ENCODE data around the gene PHACTR1.

Gene PHACTR1

DNA sequence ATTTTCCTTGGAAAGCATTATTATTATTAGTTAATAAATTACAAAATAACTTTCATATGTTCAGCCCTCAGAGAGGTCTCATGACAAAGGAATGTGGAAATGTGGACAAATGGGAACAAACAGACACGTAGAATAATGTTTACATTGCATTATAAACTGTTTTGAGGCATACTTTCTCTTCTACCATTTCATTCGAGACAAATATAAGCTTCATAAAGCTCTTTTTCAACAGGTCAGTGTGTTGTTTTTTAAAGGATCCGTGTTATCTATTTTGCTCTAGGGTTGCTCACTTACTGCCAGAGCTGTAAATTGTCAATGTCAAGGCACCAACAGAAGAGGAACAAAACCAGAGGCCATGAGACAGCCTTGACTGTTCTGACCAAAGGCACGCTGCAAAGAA, 256.8 kb downstream of the PHACTR1 start:
- no peak for DNase-seq (ENCODE audit: low read depth)
- Histone ChIP-seq H3K36me3 (ENCODE audit: control insufficient read depth, insufficient read depth, low read length, severe bottlenecking) (no peaks in the 10 kb centered on the region), H3K9me3 (ENCODE audit: control insufficient read depth, low read length) (no peaks in the 10 kb centered on the region), H3K27me3 (replicated peaks; ENCODE audit: control insufficient read depth, insufficient read depth, low read length) (no peaks in the 10 kb centered on the region), H3K4me3 (ENCODE audit: low read length) (no peak overlapping the region), H3K4me1 (ENCODE audit: control insufficient read depth, insufficient read depth, low read length) (no peaks in the 10 kb centered on the region), H3K9ac (ENCODE audit: low read length) (no peak overlapping the region)

- Histone ChIP-seq H3K27me3 (replicated peaks; ENCODE audit: control insufficient read depth, insufficient read depth, low read length) (no peaks in the 10 kb centered on the region), H3K4me1 (ENCODE audit: control insufficient read depth, insufficient read depth, low read length) (no peaks in the 10 kb centered on the region), H3K9ac (ENCODE audit: low read length) (no peak overlapping the region), H3K9me3 (ENCODE audit: control insufficient read depth, low read length) (no peaks in the 10 kb centered on the region), H3K36me3 (ENCODE audit: control insufficient read depth, insufficient read depth, low read length, severe bottlenecking) (no peaks in the 10 kb centered on the region), H3K4me3 (ENCODE audit: low read length) (no peak overlapping the region)
- DNase-seq (ENCODE audit: low read depth): no peak
Observed at GRCh38 chr6:12974551-12974950, 258.0 kb downstream of the PHACTR1 start.

DNA sequence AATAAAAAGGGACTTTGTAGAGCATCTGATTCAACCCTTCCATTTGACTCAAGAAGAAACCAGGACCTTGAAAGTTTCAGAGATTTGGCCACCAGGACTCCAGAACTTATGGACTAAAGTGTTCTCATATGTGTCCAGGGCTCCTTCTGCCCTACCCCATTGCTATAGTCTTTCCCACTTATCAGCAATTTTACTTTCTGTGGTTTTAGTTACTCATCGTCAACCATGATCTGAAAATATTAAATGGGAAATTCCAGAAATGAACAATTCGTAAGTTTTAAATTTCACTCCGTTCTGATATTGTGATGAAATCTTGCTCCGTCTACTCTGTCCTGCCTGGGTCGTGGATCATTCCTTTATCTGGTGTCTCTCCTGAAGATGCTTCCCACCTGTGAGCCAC, 259.8 kb downstream of the PHACTR1 start:
- Histone ChIP-seq H3K9ac (ENCODE audit: low read length) (no peak overlapping the region), H3K27me3 (replicated peaks; ENCODE audit: control insufficient read depth, insufficient read depth, low read length) (no peaks in the 10 kb centered on the region), H3K9me3 (ENCODE audit: control insufficient read depth, low read length) (peaks cover 3% of the 10 kb centered on the region), H3K4me1 (ENCODE audit: control insufficient read depth, insufficient read depth, low read length) (no peaks in the 10 kb centered on the region), H3K4me3 (ENCODE audit: low read length) (no peak overlapping the region), H3K36me3 (ENCODE audit: control insufficient read depth, insufficient read depth, low read length, severe bottlenecking) (no peaks in the 10 kb centered on the region)
- no peak for DNase-seq (ENCODE audit: low read depth)

GRCh38 chr6:12977206-12977605, 260.6 kb downstream of the PHACTR1 start:
- Histone ChIP-seq H3K36me3 (ENCODE audit: control insufficient read depth, insufficient read depth, low read length, severe bottlenecking) (no peaks in the 10 kb centered on the region), H3K27me3 (replicated peaks; ENCODE audit: control insufficient read depth, insufficient read depth, low read length) (no peaks in the 10 kb centered on the region), H3K9me3 (ENCODE audit: control insufficient read depth, low read length) (peaks cover 10% of the 10 kb centered on the region), H3K4me3 (ENCODE audit: low read length) (no peak overlapping the region), H3K4me1 (ENCODE audit: control insufficient read depth, insufficient read depth, low read length) (no peaks in the 10 kb centered on the region), H3K9ac (ENCODE audit: low read length) (no peak overlapping the region)
- DNase-seq (ENCODE audit: low read depth): no peak

DNA sequence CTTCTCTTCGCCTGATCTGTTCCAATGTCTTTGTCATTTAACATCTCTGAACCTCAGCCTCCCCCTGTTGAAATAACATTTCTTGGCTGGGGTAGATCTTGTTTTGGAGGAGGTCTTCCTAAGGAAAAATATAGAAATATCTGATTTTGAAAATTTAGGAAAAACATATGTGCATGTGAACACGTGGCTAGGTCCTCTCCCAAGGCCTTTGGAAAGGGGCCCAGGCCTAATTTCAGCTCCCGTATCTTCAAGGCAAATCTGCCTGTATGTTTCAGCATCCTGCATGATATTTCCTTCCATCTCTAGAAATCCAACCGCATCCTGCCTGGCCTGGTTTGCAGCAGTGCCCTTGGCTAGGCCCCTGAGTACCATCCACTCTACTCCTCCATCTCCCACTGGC, 261.2 kb downstream of the PHACTR1 start:
- Histone ChIP-seq H3K4me1 (ENCODE audit: control insufficient read depth, insufficient read depth, low read length) (no peaks in the 10 kb centered on the region), H3K9me3 (ENCODE audit: control insufficient read depth, low read length) (peaks cover 10% of the 10 kb centered on the region), H3K9ac (ENCODE audit: low read length) (no peak overlapping the region), H3K4me3 (ENCODE audit: low read length) (no peak overlapping the region), H3K36me3 (ENCODE audit: control insufficient read depth, insufficient read depth, low read length, severe bottlenecking) (no peaks in the 10 kb centered on the region), H3K27me3 (replicated peaks; ENCODE audit: control insufficient read depth, insufficient read depth, low read length) (no peaks in the 10 kb centered on the region)
- no peak for DNase-seq (ENCODE audit: low read depth)

DNA sequence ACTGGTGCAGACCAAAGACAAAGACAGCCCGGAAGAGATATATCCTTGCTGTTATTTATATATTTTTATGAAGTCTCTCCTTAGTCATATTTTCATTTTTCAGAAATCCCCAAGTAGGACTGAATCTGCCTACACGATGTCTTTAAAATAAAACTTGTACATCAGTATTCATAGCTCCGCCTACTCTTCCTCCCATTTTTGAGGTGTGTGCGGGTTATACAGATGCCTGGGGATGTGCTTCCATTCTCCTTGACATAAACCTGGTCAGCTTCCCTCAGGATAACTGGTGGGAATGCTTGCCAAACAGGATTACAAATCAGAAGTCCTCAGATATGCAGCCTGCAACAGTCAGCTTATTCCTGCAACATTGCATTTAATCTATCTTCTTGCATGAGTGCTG, 264.2 kb downstream of the PHACTR1 start:
- Histone ChIP-seq H3K4me1 (ENCODE audit: control insufficient read depth, insufficient read depth, low read length) (no peaks in the 10 kb centered on the region), H3K36me3 (ENCODE audit: control insufficient read depth, insufficient read depth, low read length, severe bottlenecking) (no peaks in the 10 kb centered on the region), H3K4me3 (ENCODE audit: low read length) (no peak overlapping the region), H3K9me3 (ENCODE audit: control insufficient read depth, low read length) (peaks cover 10% of the 10 kb centered on the region), H3K27me3 (replicated peaks; ENCODE audit: control insufficient read depth, insufficient read depth, low read length) (no peaks in the 10 kb centered on the region), H3K9ac (ENCODE audit: low read length) (no peak overlapping the region)
- DNase-seq (ENCODE audit: low read depth): no peak

DNA sequence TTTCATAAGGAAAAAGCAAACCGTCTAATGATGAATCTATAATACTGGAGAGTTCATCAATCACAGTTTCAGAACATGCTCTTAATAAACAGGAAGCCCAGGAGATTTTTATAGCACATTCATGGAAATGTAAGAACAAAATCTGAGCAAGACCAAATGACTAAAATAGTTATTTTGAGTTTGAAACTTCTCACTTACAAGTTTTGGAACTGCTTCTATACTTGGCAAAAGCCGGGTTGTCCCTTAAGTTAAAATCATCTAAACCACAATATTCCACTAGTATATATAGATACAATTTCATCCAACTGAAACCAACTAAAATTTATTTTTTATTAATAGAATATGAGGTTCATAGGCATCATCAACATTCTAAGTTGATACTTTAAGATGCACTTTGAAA, 268.2 kb downstream of the PHACTR1 start:
- H3K27me3 ChIP-seq (replicated peaks; ENCODE audit: control insufficient read depth, insufficient read depth, low read length): no peaks in the 10 kb centered on the region
- H3K9ac ChIP-seq (ENCODE audit: low read length): no peak overlapping the region
- H3K36me3 ChIP-seq (ENCODE audit: control insufficient read depth, insufficient read depth, low read length, severe bottlenecking): no peaks in the 10 kb centered on the region
- H3K4me3 ChIP-seq (ENCODE audit: low read length): no peak overlapping the region
- H3K4me1 ChIP-seq (ENCODE audit: control insufficient read depth, insufficient read depth, low read length): no peaks in the 10 kb centered on the region
- DNase-seq (ENCODE audit: low read depth): no peak
- peaks cover 10% of the 10 kb centered on the region for H3K9me3 ChIP-seq (ENCODE audit: control insufficient read depth, low read length)

DNA sequence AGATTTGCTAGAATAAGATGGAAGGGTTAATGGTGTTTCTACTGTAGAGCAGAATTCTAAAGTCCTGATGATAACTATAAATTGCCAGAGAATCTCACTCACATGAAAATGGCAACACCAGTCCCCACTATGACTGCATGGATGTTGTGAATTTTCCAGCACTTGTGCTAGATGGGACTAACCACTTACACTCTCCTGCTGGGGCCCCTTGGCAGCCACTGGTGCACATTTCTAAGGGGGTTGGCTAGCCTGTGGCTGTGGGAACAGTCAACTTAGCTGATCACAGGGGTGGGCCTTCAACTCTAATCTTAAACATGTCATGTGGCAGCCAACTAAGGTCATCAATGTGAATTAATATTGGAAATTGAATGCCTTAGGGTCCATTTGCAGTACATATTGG, 271.2 kb downstream of the PHACTR1 start:
- DNase-seq (ENCODE audit: low read depth): no peak
- Histone ChIP-seq H3K9ac (ENCODE audit: low read length) (no peak overlapping the region), H3K9me3 (ENCODE audit: control insufficient read depth, low read length) (no peaks in the 10 kb centered on the region), H3K4me1 (ENCODE audit: control insufficient read depth, insufficient read depth, low read length) (no peaks in the 10 kb centered on the region), H3K36me3 (ENCODE audit: control insufficient read depth, insufficient read depth, low read length, severe bottlenecking) (no peaks in the 10 kb centered on the region), H3K4me3 (ENCODE audit: low read length) (no peak overlapping the region), H3K27me3 (replicated peaks; ENCODE audit: control insufficient read depth, insufficient read depth, low read length) (no peaks in the 10 kb centered on the region)

DNA sequence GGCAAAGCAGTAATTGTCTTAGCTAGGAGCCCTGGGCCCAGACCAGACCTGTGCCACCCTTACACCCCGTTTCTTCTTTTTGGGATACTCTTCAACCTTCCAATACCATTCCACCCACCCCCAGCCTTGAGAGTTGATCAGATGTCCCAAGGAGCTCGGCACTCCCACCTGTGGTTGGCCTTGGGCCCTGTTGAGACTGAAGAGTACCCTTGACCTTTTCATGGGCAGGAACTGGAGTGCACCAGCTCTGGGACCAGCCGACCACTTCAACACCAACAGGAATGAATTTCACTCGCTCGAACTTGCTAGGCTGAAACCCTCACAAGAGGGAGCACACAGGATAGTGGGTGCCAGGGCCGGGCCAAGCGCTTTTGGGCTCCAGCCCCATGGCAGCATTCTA, 273.6 kb downstream of the PHACTR1 start:
- Histone ChIP-seq H3K4me3 (ENCODE audit: low read length) (no peak overlapping the region), H3K4me1 (ENCODE audit: control insufficient read depth, insufficient read depth, low read length) (no peaks in the 10 kb centered on the region), H3K36me3 (ENCODE audit: control insufficient read depth, insufficient read depth, low read length, severe bottlenecking) (no peaks in the 10 kb centered on the region), H3K9me3 (ENCODE audit: control insufficient read depth, low read length) (peaks cover 10% of the 10 kb centered on the region), H3K27me3 (replicated peaks; ENCODE audit: control insufficient read depth, insufficient read depth, low read length) (no peaks in the 10 kb centered on the region), H3K9ac (ENCODE audit: low read length) (no peak overlapping the region)
- no peak for DNase-seq (ENCODE audit: low read depth)

- no peak for DNase-seq (ENCODE audit: low read depth)
- H3K27me3 ChIP-seq (replicated peaks; ENCODE audit: control insufficient read depth, insufficient read depth, low read length): no peaks in the 10 kb centered on the region
- no peak overlapping the region for H3K9ac ChIP-seq (ENCODE audit: low read length)
- H3K36me3 ChIP-seq (ENCODE audit: control insufficient read depth, insufficient read depth, low read length, severe bottlenecking): no peaks in the 10 kb centered on the region
- H3K4me1 ChIP-seq (ENCODE audit: control insufficient read depth, insufficient read depth, low read length): no peaks in the 10 kb centered on the region
- H3K4me3 ChIP-seq (ENCODE audit: low read length): no peak overlapping the region
- peaks cover 10% of the 10 kb centered on the region for H3K9me3 ChIP-seq (ENCODE audit: control insufficient read depth, low read length)
Observed at GRCh38 chr6:12991435-12991834, 274.9 kb downstream of the PHACTR1 start.

DNA sequence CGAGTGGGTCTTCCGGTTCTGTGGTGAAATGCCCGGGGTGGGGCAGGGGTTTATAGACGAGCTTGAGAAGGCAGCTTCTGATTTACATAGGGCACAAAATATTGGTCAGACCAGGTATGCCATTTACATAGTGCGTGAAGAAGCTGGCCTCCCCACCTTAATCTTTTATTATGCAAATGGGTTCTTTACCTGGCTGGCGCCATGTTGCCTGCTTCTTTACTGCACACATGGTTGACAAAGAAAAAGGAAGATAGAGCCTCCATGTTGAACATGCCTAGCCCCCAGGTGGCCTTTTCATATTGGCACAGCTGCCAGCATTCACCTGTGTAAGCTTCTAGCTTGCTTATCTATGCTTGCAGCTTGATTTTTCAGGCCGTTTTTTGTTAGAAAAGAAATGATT, 276.2 kb downstream of the PHACTR1 start:
- no peak for DNase-seq (ENCODE audit: low read depth)

DNA sequence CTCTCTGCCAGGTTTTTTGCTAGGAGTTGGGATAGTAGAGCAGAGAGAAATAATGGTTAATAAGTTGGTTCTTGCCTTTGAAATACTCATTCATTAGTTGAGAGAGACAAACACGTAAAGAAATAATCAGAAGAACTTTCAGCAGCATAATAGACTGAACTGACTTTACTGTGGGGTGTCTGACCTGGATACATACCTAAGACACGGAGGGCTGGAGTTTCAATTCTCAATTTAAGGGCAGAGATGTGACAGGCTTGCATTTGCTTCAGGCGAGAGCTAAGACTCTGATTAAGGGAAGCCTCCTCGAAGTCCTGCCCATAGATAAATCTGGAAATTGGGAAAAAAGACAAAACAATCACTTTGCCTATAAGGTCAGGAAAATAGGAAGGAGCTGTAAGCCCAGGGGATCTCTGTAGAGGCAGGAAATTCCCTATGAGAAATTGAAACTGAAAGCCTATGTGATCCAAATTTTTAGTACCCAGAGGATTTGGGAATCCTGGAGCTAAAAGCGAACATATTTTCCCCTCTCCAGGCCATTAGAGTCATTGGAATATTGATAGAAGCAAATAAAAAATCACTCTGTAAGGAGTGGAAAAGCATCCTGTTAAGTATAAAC, 276.8 kb downstream of the PHACTR1 start:
- DNase-seq (ENCODE audit: low read depth): no peak
- Histone ChIP-seq H3K36me3 (ENCODE audit: control insufficient read depth, insufficient read depth, low read length, severe bottlenecking) (no peaks in the 10 kb centered on the region), H3K9ac (ENCODE audit: low read length) (no peak overlapping the region), H3K4me1 (ENCODE audit: control insufficient read depth, insufficient read depth, low read length) (no peaks in the 10 kb centered on the region), H3K27me3 (replicated peaks; ENCODE audit: control insufficient read depth, insufficient read depth, low read length) (no peaks in the 10 kb centered on the region), H3K4me3 (ENCODE audit: low read length) (no peak overlapping the region), H3K9me3 (ENCODE audit: control insufficient read depth, low read length) (peaks cover 10% of the 10 kb centered on the region)

More for the DNA sequence above, 276.2 kb downstream of the PHACTR1 start:
- Histone ChIP-seq H3K4me3 (ENCODE audit: low read length) (no peak overlapping the region), H3K9ac (ENCODE audit: low read length) (no peak overlapping the region), H3K4me1 (ENCODE audit: control insufficient read depth, insufficient read depth, low read length) (no peaks in the 10 kb centered on the region), H3K27me3 (replicated peaks; ENCODE audit: control insufficient read depth, insufficient read depth, low read length) (no peaks in the 10 kb centered on the region), H3K36me3 (ENCODE audit: control insufficient read depth, insufficient read depth, low read length, severe bottlenecking) (no peaks in the 10 kb centered on the region), H3K9me3 (ENCODE audit: control insufficient read depth, low read length) (peaks cover 10% of the 10 kb centered on the region)
